ENCODE measurements around the gene IMMP2L.
"Not testable (repeated sequence)": the region's sequence is repeated elsewhere in the genome, so short reads cannot be mapped to it uniquely, and the experiment has no call there.

The IMMP2L gene

DNA sequence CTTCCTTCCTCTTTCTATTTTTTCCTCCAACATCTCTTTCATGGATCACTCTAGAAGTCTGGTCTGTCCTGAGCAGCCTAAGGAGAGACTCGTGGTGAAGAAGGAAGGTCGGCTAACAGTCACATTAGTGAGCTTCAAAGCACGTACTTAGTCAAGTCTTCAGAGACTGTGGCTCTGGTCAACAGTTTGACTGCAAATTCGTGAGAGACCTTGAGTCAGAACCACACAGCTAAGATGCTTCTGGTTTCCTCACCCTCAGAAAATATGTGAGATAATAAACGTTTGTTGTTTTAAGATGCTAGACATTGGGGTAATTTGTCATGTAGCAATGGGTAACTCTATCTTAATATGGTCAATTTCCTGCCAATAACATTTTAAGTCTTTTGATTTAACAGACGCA lies 597.5 kb downstream of the IMMP2L start:
- no peak for DNase-seq

GRCh38 chr7:110962826-110963225 lies 599.5 kb downstream of the IMMP2L start:
- DNase-seq = no peak

GRCh38 chr7:110962374-110962773 lies 599.9 kb downstream of the IMMP2L start:
- DNase-seq = no peak

DNA sequence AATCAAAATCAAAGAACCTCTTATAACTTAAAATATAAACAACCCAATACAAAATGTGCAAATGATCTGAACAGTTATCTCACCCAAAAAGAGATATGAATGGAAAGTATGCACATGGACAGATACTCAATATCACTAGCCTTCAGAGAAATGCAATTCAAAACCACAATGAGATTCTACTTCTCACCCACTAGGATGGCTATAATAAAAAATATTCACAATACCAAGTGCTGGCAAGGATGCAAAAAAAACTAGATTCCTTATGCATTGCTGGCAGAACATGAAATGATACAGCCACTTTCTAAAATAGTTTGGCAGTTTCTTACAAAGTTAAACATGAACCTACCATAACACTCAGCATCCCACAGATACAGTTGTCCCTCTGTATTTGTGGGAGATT lies 601.5 kb downstream of the IMMP2L start:
- DNase-seq = no peak

DNA sequence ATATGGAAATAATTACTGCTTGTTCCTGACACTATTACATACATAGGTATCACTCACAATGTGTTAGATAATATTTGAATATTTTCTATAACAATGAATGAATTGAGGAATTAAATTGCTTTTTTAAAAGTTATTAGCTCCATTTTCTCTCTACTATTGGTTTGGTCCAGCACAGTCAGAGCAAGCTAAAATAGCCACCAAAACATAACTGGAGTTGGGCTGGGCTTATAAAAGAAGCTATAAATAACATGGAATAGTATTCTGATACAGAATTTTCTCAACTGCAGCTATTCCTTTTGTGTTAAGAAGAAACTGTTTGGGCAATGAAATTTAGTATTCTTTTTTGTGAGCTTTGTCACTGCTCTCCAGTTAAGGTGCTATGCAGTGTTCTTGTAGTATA lies 614.0 kb downstream of the IMMP2L start:
- no peak for DNase-seq

GRCh38 chr7:110947408-110947807 lies 614.9 kb downstream of the IMMP2L start:
- DNase-seq = no peak

DNA sequence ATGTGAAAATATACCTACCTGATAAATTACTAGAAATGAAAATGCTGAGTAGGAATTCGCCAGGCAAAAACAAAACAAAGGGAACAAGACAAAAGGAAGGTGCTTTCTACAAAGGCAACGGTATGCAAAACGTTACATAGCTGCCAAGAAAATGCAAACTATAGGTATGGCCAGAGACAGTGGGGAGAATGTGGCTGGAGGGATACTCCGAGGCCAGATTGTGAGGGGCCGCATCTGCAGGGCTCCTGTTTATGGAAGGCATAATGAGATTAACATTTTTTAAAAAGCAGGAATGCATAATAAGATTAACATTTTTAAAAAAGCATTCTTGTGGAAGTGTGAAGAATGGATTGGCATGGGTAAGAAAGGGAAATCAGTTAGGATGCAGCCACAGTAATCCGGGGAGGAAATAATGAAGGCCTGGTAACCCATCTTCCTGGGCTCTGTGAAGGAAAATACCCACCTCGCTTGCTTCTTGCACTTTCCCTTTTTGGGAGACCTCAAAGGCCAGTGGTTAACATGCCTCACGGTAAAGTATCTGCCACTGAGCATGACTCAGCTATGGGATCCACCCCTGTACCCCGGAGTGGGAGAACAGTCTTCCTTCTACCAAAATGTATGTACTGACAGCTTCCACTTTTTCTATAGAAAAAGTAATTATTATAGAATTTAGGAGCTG lies 617.2 kb downstream of the IMMP2L start:
- no peak for DNase-seq

DNA sequence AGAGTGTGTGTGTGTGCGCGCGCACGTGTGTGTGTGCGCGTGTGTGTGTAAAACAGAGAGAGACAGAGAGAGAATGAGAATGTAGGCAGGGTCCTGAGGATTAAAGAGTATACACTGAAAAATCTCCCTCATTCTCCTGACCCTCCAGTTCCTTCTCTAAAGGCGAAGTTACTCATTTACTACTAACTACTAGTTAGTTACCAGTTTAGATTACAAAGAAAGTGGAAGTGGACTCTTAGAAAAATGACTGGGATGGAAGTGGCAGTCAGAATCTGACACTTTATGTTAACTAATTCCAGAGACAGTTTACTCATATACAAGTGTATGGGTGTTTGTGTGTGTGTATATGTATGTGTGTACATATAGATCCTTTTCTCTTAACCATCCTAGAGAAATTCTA lies 617.8 kb downstream of the IMMP2L start:
- no peak for DNase-seq

DNA sequence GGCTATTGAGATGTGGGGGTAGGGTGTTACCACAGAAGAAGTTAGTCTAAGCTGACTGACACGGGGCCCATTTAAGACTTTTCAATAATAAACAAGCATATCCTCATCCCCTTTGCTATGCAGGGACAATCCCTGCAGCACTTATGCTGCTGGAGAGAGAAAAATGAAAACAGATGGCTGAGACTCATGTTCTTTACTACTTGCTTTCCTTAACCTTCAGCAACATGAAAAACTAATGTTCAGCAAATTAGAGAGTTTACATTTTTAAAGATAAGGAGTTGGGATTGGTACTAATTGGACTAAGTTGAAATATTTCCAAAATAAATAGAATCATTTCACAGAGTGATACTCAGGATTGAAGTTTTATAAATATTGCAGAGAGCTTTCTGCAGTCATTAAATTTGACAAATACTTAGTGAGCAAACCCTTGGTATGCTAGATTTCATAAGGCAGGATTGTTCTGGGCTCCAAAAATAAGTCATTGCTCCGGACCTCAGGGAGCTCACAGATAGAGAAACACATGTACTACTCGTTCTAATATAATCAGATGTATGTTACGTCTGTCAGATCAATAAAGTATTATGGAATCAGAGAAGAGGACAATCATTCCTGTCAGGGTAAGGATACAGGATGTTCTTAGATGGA lies 618.5 kb downstream of the IMMP2L start:
- DNase-seq = no peak

DNA sequence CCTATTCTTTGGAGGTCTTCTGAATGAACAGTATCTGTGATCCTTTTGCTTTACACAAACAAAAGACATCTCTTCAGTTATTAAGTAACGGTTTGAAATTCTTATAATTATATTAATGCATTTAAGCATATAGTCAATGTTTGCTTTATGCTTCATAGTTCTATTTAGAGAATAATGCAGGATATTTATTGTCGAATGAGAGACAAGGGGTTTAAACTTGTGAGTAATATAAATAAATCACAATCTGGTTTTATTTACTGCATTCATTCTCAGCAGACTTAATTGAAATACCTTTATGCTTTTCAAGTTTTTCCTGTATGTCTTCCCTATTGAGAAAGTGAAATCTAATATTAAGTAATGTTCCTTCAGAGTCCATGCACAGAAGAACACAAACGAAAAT lies 620.9 kb downstream of the IMMP2L start:
- no peak for DNase-seq

DNA sequence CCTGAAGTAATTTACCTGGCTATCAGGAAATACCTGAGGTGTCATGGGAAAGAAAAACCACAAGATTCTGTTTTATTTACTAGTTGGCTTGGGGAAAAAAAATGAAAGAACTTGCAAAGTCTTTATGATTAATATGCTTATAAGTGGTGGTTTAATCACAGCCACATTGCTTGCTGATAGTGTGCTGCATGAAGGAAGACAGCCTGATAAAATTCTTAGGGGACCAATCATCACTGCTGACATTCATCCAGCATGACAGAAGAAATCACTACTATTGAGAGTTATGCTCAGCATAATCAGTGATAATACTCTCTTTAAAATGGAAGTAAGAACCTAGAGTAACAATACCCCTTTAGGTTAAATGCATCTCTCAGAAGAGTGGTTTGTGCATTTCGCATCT lies 621.5 kb downstream of the IMMP2L start:
- no peak for DNase-seq

DNA sequence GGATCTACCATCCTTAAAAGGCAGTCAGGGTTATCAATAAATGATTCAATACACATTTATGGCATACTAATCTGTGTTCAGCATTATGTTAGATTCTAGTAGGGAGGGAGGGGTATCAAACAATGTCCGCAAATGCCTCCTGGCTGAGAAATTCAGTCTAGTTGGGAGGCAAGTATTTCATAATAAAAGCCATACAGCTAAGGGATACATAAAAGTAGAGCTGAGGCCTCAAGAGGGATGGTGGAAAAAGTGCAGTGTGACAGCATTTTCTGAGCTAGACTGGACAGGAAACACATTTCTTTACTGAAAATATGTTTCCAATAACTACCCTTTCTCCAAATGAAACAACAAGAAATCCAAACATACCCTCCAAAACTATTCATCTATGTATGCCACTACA lies 624.1 kb downstream of the IMMP2L start:
- no peak for DNase-seq

DNA sequence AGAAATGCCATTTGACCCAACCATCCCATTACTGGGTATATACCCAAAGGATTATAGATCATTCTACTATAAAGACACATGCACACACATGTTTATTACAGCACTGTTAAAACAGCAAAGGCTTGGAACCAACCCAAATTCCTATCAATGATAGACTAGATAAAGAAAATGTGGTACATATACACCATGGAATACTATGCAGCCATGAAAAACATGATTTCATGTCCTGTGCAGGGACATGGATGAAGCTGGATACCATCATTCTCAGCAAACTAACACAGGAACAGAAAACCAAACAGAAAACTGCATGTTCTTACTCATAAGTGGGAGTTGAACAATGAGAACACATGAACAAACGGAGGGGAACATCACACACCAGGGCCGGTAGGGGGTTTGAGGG lies 625.6 kb downstream of the IMMP2L start:
- DNase-seq = not testable (repeated sequence)

DNA sequence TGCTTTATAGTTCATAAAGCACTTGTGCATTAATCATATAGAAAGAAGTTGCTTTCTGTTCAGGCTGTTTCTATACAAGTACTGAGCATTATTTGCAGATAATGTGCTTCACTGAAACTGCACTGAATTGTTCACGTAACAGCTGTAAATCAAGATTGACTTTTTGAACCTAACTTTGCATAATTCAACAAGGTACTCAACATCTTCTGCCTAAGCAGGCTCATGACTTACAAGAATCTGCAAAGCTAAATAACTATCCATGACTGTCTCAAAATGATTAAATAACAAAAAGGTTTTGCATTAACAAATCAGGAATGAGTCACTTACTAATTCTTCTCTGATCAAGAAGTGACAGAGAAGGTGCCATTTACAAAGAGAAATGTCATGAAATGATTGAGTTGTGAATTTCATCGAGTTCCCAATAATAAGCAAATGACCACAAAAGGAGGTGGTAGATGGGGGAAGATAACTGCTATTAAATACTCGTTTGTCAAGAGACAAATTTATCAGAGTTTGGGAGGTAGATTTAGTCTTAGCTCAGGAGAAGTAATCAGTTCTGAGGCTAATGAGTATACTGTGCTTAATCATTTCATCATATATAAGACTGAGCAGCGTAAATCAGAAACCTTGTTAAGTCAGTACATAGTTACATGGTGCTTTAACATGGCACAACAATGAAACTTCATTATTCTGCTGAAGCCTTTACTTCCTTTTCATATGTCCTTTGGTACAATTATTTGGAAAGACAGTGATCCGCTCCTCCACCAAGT lies 632.6 kb downstream of the IMMP2L start:
- DNase-seq = no peak

DNA sequence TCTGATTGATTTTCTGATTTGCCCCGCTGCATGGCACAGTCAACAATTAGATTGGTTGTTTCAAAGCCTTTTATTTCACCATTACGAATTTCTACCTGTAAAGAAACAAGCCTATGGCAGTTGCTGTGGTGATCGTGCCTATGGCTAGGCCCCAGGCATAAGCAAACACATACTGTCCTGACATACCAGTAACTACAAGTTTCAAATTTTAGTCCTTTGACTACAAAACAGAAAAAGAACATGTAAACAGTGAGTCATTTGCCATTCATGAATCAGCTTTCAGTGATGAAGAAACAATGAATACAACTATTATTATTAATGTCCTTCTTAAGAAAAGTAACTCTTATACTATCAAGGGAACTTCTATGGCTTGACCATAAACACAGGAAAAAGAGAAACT lies 639.4 kb downstream of the IMMP2L start:
- DNase-seq = no peak

GRCh38 chr7:110921595-110922151 lies 640.6 kb downstream of the IMMP2L start:
- DNase-seq = no peak

DNA sequence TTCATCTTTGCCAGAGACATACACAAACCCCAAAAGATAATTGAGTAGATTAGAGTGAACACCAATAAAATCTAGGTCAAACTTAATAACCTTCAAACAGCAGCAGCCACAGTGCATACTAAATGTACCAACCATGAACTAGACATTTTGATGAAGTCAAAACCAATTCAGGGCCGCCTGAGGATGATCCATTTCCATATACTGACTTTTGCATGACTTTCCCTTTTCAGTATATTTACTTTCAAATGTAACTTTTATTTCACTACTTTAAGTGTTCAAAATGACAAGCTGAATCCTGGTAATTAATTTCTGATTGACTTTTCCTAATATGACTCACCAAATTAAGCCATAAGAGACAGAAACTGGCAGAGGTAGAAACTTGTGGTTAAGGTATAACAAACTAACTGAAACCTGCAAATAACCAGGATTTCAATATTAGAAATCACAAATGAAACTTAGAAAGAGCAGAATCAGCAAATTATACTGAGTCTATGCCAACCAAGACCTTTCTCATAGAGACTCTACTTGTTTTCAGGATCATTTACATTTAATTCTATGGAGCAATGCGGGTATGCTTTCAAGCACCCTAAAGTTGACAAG lies 643.2 kb downstream of the IMMP2L start:
- DNase-seq = no peak

DNA sequence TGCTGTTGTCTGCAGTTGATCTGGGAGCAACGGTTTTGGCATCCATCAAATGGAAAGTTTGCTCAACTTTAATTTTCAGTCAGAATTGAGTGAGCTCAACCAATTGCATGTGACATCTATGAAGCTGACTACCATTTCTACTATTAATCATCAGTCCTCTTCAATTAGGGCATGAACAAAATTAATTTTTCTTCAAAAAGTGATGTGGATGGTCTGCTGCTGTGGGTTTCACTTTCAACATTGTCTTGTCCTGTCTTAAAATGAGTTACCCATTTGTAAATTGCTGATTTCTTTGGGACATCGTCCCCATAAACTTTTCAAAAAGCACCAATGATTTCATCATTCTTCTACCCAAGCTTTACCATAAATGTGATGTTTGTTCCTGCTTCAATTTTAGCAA lies 648.0 kb downstream of the IMMP2L start:
- DNase-seq = no peak

DNA sequence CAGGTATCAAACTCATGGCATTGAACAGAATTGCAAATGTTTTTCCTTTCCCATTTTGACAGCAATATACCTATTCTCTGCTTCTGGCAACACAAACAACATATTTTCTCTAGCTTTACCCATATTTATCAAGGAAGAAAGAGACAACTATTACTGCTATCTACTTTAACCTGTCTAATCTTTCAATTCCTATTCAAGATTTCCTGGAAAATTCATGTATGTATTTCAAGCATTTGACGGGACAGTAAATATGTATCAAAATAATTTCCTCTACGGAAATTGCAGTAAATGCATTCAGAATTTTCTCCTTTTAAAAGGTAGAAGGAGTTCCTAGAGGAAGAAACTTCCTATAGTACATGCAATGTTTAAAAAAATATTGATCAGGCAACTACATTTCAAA lies 650.7 kb downstream of the IMMP2L start:
- DNase-seq = no peak

- DNase-seq = no peak
These were observed 653.2 kb downstream of the IMMP2L start for GRCh38 chr7:110909117-110909516.

DNA sequence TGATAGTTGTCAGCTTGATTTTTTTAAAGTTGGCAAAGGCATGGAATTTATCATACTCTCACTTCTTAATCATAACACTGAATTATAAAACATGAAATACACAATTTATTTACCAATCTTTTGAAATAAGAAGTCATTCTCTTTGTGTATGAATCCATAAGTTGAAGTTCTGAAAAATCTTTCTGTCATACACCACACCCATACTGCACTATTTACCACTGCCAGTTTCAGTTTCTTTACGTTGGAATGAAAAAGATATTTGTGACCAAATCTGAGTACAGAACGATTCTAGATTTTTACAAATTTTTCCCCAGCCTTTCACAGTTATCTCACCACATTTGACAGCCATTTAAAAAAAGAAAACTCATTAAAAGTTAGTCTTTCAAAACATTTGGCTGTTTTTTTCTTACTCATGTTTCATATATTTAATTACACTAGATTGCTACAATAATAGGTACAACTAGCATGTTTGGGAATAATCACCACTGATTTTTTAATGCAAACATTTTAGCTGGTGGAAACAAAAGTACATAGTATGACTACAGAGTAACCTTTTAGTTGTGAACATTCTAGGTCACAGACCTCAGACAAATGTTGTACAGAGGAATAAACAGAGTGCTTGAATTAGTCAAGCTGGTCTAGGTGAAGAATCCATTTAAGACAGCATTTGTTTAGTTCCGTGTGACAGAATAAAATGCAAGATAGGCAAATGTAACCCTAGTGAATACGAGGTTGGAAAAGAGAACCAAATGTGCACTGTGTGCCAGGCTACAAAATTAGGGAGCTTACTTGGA lies 656.3 kb downstream of the IMMP2L start:
- no peak for DNase-seq

DNA sequence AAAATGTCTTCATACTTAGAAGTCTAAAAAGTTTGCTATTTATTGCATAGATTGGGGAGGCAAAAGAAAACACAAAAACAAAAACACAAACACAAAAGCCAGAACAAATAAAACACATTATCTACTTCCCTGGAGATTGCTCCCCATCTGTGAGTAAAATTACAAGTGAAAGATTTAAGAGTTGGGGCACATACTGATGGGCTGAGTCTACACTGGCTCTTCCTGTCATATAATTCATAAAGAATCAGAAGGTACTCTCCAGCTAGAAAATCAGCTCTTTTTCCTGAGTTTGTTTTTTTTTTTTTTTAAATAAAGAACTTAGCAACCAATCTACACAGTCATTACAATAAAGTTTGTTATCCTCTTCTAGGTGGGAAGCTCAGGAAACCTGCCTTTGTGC lies 663.8 kb downstream of the IMMP2L start:
- no peak for DNase-seq

DNA sequence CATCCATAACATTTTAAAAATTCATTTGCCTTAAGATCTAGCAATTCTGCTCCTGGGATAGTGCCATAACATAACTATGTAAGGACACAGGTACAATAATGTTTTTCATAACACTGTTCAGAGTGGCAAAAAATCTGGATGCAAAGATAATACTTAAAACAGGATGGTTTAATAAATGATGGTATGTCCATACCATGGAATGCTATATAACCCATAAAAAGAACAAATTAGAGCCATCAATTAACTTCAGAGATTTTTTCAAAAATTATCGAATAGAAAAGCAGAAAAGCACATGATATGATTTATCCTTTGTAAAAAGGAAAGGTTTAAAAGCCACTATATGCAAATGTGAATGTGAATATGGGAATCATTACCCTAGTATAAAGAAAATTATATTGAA lies 664.8 kb downstream of the IMMP2L start:
- DNase-seq = no peak

Data from NCI-H1436 treated with DMSO at 0.1 percent for 48 hours (cell line).